Measurements from ENCODE around the gene SCGB2A2.

- no peak for TF ChIP-seq CTCF (IDR thresholded peaks at IDR 0.05; ENCODE audit: low read depth, low read length, poor library complexity, severe bottlenecking)
- TF ChIP-seq EZH2phosphoT487 (IDR thresholded peaks at IDR 0.05; ENCODE audit: borderline replicate concordance, low read length) = no peak
These were observed 40.0 kb downstream of the SCGB2A2 start for GRCh38 chr11:62309991-62310390.

Measured in DOHH2 (cell line).